Panc1 (cell line): ENCODE measurements around the gene SLC1A2. TPM values are rescaled to one million over a fixed set of nuclear protein-coding genes. Genes with fewer than 3 reads are reported as not detected.

Experiments used
- ATAC-seq: fragments of 200-7000 bp; cut with Tn5 transposase; 2 replicates; pipeline ENCODE4 v1.9.1; 2020; ENCODE audit warnings: mild to moderate bottlenecking, moderate library complexity
- BruUV-seq: library from RNA; stranded (reverse); fragments of 400-500 nt; replicated peaks from 2 replicates; lab custom pipeline; 2021; lab: Mats Ljungman, UMichigan
- CTCF ChIA-PET: fragments of 300-600 bp; sonication (Branson Sonifier 250); formaldehyde crosslinking; loops from one replicate; lab custom pipeline; 2022; ENCODE audit warnings: antibody characterized with exemption; lab: Charles Lee
- POLR2A ChIA-PET: fragments of 300-600 bp; sonication (Branson Sonifier 250); formaldehyde crosslinking; loops from one replicate; lab custom pipeline; 2022; ENCODE audit warnings: antibody characterized with exemption; lab: Charles Lee
- DNase-seq: peaks from one replicate; pipeline ENCODE4 v3.0.0-alpha.2; 2010; ENCODE audit warnings: low read depth, low spot score
- H3K27ac ChIP-seq: 2 replicates; pipeline ENCODE4 v1.5.1; 2011; ENCODE audit warnings: mild to moderate bottlenecking, low read length, inconsistent platforms
- H3K27me3 ChIP-seq: fragments of 200-500 bp; sonication (Bioruptor generic); 2 replicates; pipeline ENCODE4 v1.6.0; 2014; ENCODE audit warnings: low read length, inconsistent platforms; ENCODE audit not compliant: control insufficient read depth, insufficient read depth
- H3K36me3 ChIP-seq: fragments of 200-500 bp; sonication (Bioruptor generic); 2 replicates; pipeline ENCODE4 v1.5.1; 2014; ENCODE audit warnings: inconsistent platforms, mild to moderate bottlenecking, low read length, moderate library complexity; ENCODE audit not compliant: control insufficient read depth, insufficient read depth
- H3K4me1 ChIP-seq: 2 replicates; pipeline ENCODE4 v1.5.1; 2011; ENCODE audit warnings: inconsistent platforms, mild to moderate bottlenecking, low read length, moderate library complexity; ENCODE audit not compliant: control insufficient read depth, insufficient read depth
- H3K4me3 ChIP-seq, 2 experiments: 2 replicates each; pipeline ENCODE4 v1.5.1; 2011 to 2012; ENCODE audit warnings: low read depth in 2 of 2, low read length in 2 of 2, mild to moderate bottlenecking in 2 of 2, inconsistent platforms in 1 of 2, moderate library complexity in 1 of 2
- H3K9me3 ChIP-seq: fragments of 200-500 bp; sonication (Bioruptor generic); 2 replicates; pipeline ENCODE4 v1.5.1; 2014; ENCODE audit warnings: low read depth, mild to moderate bottlenecking, inconsistent platforms, low read length, moderate library complexity; ENCODE audit not compliant: control insufficient read depth, insufficient read depth
- CTCF ChIP-seq: fragments of 450-650 bp; IDR thresholded peaks from 2 replicates; pipeline ENCODE4 v1.5.1; 2017; ENCODE audit warnings: mild to moderate bottlenecking
- POLR2AphosphoS5 ChIP-seq: IDR thresholded peaks from 2 replicates; pipeline ENCODE4 v1.6.1; 2012; ENCODE audit warnings: mild to moderate bottlenecking, low read depth, low read length, moderate library complexity
- REST ChIP-seq, 2 experiments: IDR thresholded peaks; 2 replicates each; pipeline ENCODE4 v1.6.1; 2011 to 2012; ENCODE audit warnings: low read depth in 2 of 2, control low read depth in 1 of 2, low read length in 1 of 2, mild to moderate bottlenecking in 1 of 2, moderate library complexity in 1 of 2; ENCODE audit not compliant: insufficient read depth in 1 of 2
- SIN3A ChIP-seq: IDR thresholded peaks from 2 replicates; pipeline ENCODE4 v1.6.1; 2012; ENCODE audit warnings: low read depth, mild to moderate bottlenecking, low read length, moderate library complexity, borderline replicate concordance; ENCODE audit not compliant: insufficient read depth
- TCF7L2 ChIP-seq: IDR thresholded peaks from 2 replicates; pipeline ENCODE4 v1.6.1; 2011; ENCODE audit warnings: mild to moderate bottlenecking, low read depth, low read length, inconsistent platforms
- in situ Hi-C: cut with HindIII; loops from 2 replicates; pipeline ENCODE4 v1.10.0; 2016; ENCODE audit warnings: low sequenced_read_pairs, low pct_unique_long_range_greater_than_20kb
- intact Hi-C: fragments of 100-400 bp; cut with micrococcal nuclease; formaldehyde crosslinking; loops from one replicate; pipeline ENCODE4 v1.10.0; 2022; ENCODE audit not compliant: unreplicated experiment
- total RNA-seq: library from RNA; stranded (reverse); gene quantifications from one replicate; pipeline ENCODE4 v1.2.1, GENCODE V29; 2021; ENCODE audit not compliant: unreplicated experiment

SLC1A2 gene
- total RNA-seq, 1 experiment from 2014 or later, result 0.21 TPM

DNA sequence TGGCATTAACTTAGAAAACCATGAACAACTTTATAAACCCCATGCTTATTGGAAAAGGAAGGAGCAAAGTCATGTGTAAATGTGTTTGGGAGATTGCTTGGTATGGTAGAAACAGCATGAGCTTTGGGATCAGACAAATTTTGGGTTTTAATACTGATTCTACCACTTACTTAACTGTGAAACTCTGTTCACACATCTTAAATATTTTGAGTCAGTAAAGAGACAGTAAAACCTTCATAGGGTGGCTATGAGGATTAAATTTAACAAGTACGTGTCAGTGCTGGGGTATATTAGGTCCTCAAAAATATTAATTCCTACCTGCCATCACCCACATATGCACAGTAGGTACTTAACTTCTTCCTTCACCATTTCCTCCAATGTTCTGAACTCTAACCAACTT lies 183.9 kb downstream of the SLC1A2 start:
- no peaks in the 10 kb centered on the region for H3K27me3 ChIP-seq
- POLR2A ChIA-PET, result no interaction called here
- in situ Hi-C loops, result no loop called here
- no peak overlapping the region for H3K4me3 ChIP-seq
- no peak for ATAC-seq
- no peak for DNase-seq
- no TSS peak for BruUV-seq
- no peak for TF ChIP-seq SIN3A
- no peak for TF ChIP-seq POLR2AphosphoS5
- TF ChIP-seq CTCF, result no peak
- no peak for TF ChIP-seq TCF7L2
- TF ChIP-seq REST (IDR thresholded peaks at IDR 0.05; ENCODE audit: insufficient read depth in 1 of 2, low read depth in 2 of 2, low read length in 1 of 2), result no peak
- H3K9me3 ChIP-seq, result no peaks in the 10 kb centered on the region
- peaks cover 9% of the 10 kb centered on the region; the same call in 1 of the 2 replicates for H3K36me3 ChIP-seq
- CTCF ChIA-PET, result interaction anchor here (0.8 kb wide), 1 partner anchor 309 kb away, joined by 3 read pairs; no protein-coding TSS in a partner anchor
- peaks cover 19% of the 10 kb centered on the region for H3K4me1 ChIP-seq
- intact Hi-C loops, result loop anchor here (5.0 to 10.0 kb wide), 2 partner anchors 241 to 308 kb away; no protein-coding TSS in a partner anchor
- H3K27ac ChIP-seq, result no peak overlapping the region

- H3K4me1 ChIP-seq, result peaks cover 23% of the 10 kb centered on the region
- POLR2A ChIA-PET, result no interaction called here
These were observed 184.2 kb downstream of the SLC1A2 start for GRCh38 chr11:35235157-35235468.

More at GRCh38 chr11:35235157-35235468, 184.2 kb downstream of the SLC1A2 start:
- H3K27me3 ChIP-seq, result no peaks in the 10 kb centered on the region
- CTCF ChIA-PET, result no interaction called here
- TF ChIP-seq TCF7L2, result no peak
- TF ChIP-seq REST (IDR thresholded peaks at IDR 0.05; ENCODE audit: insufficient read depth in 1 of 2, low read depth in 2 of 2, low read length in 1 of 2), result no peak
- TF ChIP-seq POLR2AphosphoS5, result no peak
- no peak for TF ChIP-seq SIN3A
- no peak for TF ChIP-seq CTCF
- in situ Hi-C loops (no loop called here), intact Hi-C loops (loop anchor here (5.0 to 10.0 kb wide), 2 partner anchors 240 to 308 kb away; no protein-coding TSS in a partner anchor)
- DNase-seq, result no peak
- peaks cover 11% of the 10 kb centered on the region; the same call in 1 of the 2 replicates for H3K36me3 ChIP-seq
- ATAC-seq, result no peak; the same call in 1 of the 2 replicates
- no peak overlapping the region for H3K4me3 ChIP-seq
- no peaks in the 10 kb centered on the region for H3K9me3 ChIP-seq
- no TSS peak for BruUV-seq
- H3K27ac ChIP-seq, result no peak overlapping the region
